ENCODE results near the gene VPS26A. TPM values are rescaled to one million over a fixed set of nuclear protein-coding genes. Genes with fewer than 3 reads are reported as not detected.
"Not testable (repeated sequence)": the region's sequence is repeated elsewhere in the genome, so short reads cannot be mapped to it uniquely, and the experiment has no call there.

VPS26A gene
- total RNA-seq, 2 donors from 2014 or later = 43.7 to 56.9 TPM

DNA sequence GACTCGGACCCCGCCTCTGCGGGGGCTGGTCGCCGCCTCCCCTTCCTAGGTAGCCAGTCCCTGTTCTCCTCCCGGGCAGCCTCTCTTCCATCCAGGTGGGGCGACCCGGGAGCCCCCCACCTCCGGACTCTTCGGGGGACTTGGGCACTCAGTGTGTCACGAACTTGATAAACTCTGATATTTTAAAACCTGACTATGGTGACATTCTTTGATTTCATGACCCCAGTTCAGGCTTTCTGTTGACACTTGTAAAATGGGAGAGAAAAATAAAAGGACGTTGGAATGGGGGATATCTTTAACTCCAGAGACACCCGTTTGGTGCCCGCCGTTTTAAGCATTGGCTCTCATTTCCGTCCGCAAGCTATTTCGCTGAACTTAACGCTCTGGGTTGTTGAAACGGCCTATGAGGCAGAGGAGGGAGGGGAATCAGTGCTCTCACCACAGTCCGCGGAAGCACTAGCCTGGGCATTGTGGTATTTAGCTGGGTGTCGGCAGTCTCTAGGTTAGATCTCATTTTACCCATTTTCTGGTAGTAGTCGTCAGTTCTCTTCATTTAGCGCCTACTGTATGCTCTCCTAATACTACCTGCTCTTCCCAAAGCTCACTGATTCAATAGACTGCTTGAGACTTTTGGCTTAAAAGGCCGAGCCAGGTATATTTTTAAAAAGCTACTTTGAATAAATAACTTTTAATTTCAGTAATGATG, 738 bp downstream of the VPS26A start:
- Mint-ChIP-seq H3K27me3 (no peaks in the 10 kb centered on the region), H3K9me3 (no peaks in the 10 kb centered on the region), H3K4me1 (peaks cover 5% of the 10 kb centered on the region), H3K4me3 (peak overlapping the region; percentile 90), H3K36me3 (ENCODE audit: low read depth) (peaks cover 6% of the 10 kb centered on the region), H3K27ac (peak overlapping the region; percentile 88)
- ATAC-seq (replicated peaks) = peak; percentile 39

DNA sequence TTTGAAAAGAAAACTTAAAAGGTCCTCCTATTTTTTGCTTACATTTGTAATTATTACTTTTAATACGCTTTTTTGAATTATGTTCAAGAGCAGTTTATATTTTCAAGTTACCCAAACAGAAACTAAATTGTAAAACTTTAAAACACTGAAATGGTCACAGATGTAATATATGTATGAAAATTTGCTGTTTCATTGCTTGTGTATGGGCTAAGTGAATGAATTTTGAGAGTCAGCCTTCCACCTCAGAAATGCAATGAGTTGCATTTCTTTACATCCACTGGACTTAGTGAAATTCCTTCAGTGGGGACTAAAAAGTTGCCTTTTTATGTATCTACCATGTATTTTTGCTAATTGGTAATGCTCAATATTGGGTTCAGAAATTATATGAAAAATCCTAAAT, 1.6 kb downstream of the VPS26A start:
- H3K27me3 Mint-ChIP-seq = no peaks in the 10 kb centered on the region
- H3K4me3 Mint-ChIP-seq = peak overlapping the region; percentile 90
- no peak for ATAC-seq (replicated peaks)
- peaks cover 6% of the 10 kb centered on the region for H3K36me3 Mint-ChIP-seq (ENCODE audit: low read depth)
- peaks cover 13% of the 10 kb centered on the region for H3K4me1 Mint-ChIP-seq
- H3K9me3 Mint-ChIP-seq = no peaks in the 10 kb centered on the region
- no peak overlapping the region for H3K27ac Mint-ChIP-seq

DNA sequence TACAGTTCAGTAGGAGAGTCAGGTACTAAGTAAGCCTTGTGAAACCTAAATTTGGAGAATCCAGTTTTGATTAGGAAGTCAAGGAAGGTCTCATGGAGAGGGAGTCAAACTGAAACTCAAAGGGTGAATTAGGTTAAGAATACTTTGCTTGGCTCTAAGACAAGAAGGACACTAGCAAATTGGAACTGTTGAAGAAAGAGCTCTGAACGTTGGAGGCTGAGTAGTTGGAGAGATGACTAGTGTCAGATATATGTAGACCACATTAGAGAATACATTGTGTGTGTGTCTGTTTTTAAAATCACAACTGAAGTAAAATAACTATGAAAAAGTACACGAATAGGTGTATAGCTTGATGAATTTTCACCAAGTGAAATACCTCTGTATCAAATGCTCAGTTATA, 6.3 kb downstream of the VPS26A start:
- ATAC-seq (replicated peaks) = no peak
- Mint-ChIP-seq H3K36me3 (ENCODE audit: low read depth) (peaks cover 30% of the 10 kb centered on the region), H3K9me3 (no peaks in the 10 kb centered on the region), H3K27ac (peak overlapping the region; percentile 8), H3K4me3 (no peak overlapping the region), H3K4me1 (peaks cover 20% of the 10 kb centered on the region), H3K27me3 (no peaks in the 10 kb centered on the region)

DNA sequence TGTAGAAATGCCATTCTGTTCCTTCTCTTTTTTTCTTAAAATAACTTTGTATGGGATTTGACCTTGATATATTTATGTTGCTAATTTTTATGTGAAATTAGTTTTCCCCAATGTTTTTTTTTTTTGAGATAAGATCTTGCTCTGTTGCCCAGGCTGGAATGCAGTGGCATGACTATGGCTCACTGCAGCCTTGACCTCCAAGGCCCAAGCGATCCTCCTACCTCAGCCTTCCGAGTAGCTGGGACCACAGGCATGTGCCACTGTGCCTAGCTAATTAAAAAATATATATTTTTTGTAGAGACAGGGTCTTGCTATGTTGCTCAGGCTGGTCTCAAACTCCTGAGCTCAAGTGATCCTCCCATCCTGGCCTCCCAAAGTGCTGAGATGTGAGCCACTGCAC, 16.0 kb downstream of the VPS26A start:
- no peaks in the 10 kb centered on the region for H3K4me1 Mint-ChIP-seq
- H3K4me3 Mint-ChIP-seq = no peak overlapping the region
- H3K27ac Mint-ChIP-seq = no peak overlapping the region
- no peak for ATAC-seq (replicated peaks)
- H3K36me3 Mint-ChIP-seq (ENCODE audit: low read depth) = peaks cover 46% of the 10 kb centered on the region
- no peaks in the 10 kb centered on the region for H3K27me3 Mint-ChIP-seq
- H3K9me3 Mint-ChIP-seq = no peaks in the 10 kb centered on the region

DNA sequence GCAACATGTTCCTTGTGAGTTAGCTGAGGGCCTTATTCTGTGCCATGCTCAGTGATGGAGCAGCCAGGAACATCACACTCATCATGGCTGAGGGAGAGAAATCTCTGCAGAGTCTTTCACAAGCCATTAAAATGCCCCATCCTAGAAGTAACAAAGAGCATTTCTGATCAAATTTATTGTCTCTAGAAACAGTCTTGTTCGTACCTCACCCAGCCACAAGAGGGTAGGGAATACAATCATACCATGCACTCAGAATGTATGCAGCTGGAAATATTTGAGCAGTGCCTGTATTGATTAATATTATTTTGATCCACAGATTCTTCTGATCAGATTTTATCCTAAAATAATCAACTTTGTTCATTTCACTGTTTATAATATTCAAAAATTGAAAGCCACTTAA, 17.3 kb downstream of the VPS26A start:
- ATAC-seq (replicated peaks) = no peak
- Mint-ChIP-seq H3K4me1 (peaks cover 5% of the 10 kb centered on the region), H3K27me3 (no peaks in the 10 kb centered on the region), H3K4me3 (no peak overlapping the region), H3K9me3 (no peaks in the 10 kb centered on the region), H3K27ac (no peak overlapping the region), H3K36me3 (ENCODE audit: low read depth) (peaks cover 34% of the 10 kb centered on the region)

DNA sequence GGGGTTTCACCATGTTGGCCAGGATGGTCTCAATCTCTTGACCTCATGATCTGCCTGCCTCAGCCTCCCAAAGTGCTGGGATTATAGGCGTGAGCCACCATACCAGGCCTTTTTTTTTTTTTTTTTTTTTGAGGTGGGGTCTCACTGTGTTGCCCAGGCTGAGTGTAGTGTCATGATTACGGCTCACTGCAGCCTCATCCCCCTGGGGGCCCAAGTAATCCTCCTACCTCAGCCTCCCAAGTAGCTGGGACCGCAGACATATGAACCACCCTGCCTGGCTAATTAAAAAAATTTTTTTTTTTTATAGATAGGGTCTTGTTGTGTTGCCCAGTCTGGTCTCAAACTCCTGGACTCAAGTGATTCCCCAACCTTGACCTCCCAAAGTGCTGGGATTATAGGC, 18.1 kb downstream of the VPS26A start:
- not testable (repeated sequence) for H3K9me3 Mint-ChIP-seq; H3K4me1 Mint-ChIP-seq; H3K27ac Mint-ChIP-seq; H3K27me3 Mint-ChIP-seq; ATAC-seq (replicated peaks); H3K4me3 Mint-ChIP-seq
- peaks cover 32% of the 10 kb centered on the region for H3K36me3 Mint-ChIP-seq (ENCODE audit: low read depth)

DNA sequence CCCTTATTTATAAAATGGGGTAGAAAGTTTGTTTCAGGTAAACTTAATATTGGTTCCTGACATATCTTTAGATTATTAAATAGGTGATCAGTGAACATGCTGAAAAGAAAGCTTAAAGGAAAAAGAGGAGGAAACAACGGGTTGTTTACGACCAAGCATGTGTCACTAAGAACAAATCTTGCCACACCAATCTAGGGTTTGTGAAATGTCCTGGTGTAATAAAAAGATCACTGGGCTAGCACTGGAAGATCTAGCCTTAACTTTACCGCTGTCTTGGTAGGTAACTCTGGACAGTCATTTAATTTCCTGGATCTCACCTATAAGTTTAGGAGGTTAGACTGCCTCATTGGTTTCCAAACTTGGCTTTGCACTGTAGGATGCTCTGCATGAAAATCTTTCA, 19.0 kb downstream of the VPS26A start:
- H3K9me3 Mint-ChIP-seq = no peaks in the 10 kb centered on the region
- peaks cover 23% of the 10 kb centered on the region for H3K36me3 Mint-ChIP-seq (ENCODE audit: low read depth)
- no peak overlapping the region for H3K4me3 Mint-ChIP-seq
- no peak for ATAC-seq (replicated peaks)
- peaks cover 10% of the 10 kb centered on the region for H3K4me1 Mint-ChIP-seq
- H3K27ac Mint-ChIP-seq = no peak overlapping the region
- H3K27me3 Mint-ChIP-seq = no peaks in the 10 kb centered on the region

DNA sequence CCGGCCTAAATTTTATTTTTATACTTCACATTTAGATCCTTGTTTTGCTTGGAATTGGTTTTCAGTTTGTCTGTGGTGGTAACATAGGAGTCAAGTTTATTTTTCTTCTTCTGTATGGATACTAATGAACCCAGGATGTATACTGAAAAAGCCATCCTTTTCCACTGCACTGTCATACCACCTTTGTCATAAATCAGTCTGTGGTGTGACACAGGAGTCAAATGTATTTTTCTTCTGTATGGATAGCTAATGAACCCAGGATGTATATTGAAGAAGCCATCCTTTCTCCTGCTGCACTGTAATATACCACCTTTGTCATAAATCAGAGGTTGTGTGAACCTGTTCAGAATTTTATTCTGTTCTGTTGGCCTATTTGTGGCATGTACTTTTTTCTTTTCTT, 21.4 kb downstream of the VPS26A start:
- ATAC-seq (replicated peaks) = no peak
- Mint-ChIP-seq H3K9me3 (no peaks in the 10 kb centered on the region), H3K4me1 (peaks cover 18% of the 10 kb centered on the region), H3K36me3 (ENCODE audit: low read depth) (peaks cover 18% of the 10 kb centered on the region), H3K27me3 (no peaks in the 10 kb centered on the region), H3K27ac (no peak overlapping the region), H3K4me3 (no peak overlapping the region)

DNA sequence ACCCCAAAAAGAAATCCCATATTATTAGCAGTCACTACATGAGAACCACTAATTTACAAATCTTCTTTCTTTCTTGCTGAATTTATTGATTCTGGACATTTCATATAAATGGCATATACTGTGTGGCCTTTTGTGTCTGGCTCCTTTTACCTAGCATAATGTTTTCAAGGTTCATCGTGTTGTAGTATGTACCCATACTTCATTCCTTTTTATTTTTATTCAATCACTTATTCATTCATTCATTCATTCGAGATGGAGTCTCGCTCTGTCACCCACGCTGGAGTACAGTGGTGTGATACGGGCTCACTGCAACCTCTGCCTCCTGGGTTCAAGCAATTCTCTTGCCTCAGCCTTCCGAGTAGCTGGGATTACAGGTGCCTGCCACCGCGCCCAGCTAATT, 21.9 kb downstream of the VPS26A start:
- no peak overlapping the region for H3K27ac Mint-ChIP-seq
- H3K27me3 Mint-ChIP-seq = no peaks in the 10 kb centered on the region
- H3K4me3 Mint-ChIP-seq = no peak overlapping the region
- no peaks in the 10 kb centered on the region for H3K9me3 Mint-ChIP-seq
- peaks cover 18% of the 10 kb centered on the region for H3K4me1 Mint-ChIP-seq
- H3K36me3 Mint-ChIP-seq (ENCODE audit: low read depth) = peaks cover 23% of the 10 kb centered on the region
- ATAC-seq (replicated peaks) = no peak

DNA sequence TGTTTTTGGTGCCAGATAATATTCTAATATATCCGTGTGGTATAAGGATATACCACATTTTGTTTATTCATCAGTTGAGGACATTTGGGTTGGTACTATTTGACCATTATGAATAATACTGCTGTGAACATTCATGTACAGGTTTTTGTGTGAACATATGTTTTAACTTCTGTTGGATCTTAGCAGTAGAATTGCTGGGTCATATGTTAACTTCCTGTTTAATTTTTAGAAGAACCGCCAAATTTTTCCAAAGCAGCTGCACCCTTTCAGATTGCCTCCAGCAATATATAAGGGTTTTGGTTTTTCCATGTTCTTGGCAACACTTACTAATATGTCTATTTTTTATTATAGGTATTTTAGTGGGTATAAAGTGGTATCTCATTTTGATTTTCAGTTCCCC, 22.8 kb downstream of the VPS26A start:
- Mint-ChIP-seq H3K27me3 (no peaks in the 10 kb centered on the region), H3K4me1 (peaks cover 18% of the 10 kb centered on the region), H3K27ac (no peak overlapping the region), H3K9me3 (no peaks in the 10 kb centered on the region), H3K4me3 (no peak overlapping the region), H3K36me3 (ENCODE audit: low read depth) (peaks cover 23% of the 10 kb centered on the region)
- no peak for ATAC-seq (replicated peaks)

DNA sequence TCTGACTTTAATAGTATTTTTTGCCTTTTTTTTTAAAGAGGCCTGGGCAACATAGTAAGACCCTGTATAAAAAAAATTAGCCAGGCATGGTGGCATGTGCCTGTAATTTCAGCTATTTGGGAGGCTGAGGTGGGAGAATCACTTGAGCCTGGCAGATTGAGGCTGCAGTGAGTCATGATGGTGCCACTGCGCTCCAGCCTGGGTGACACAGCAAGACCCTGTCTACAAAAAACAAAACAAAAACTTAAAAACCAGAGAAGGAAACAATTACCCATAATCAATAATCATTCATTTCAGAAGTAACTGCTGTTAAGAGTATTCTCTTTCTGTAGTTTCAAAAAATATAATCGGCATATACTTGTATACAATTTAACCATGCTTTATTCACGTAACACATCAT, 28.0 kb downstream of the VPS26A start:
- no peaks in the 10 kb centered on the region for H3K27me3 Mint-ChIP-seq
- H3K4me1 Mint-ChIP-seq = peaks cover 8% of the 10 kb centered on the region
- H3K36me3 Mint-ChIP-seq (ENCODE audit: low read depth) = peaks cover 26% of the 10 kb centered on the region
- no peak overlapping the region for H3K4me3 Mint-ChIP-seq
- H3K27ac Mint-ChIP-seq = no peak overlapping the region
- no peak for ATAC-seq (replicated peaks)
- no peaks in the 10 kb centered on the region for H3K9me3 Mint-ChIP-seq

DNA sequence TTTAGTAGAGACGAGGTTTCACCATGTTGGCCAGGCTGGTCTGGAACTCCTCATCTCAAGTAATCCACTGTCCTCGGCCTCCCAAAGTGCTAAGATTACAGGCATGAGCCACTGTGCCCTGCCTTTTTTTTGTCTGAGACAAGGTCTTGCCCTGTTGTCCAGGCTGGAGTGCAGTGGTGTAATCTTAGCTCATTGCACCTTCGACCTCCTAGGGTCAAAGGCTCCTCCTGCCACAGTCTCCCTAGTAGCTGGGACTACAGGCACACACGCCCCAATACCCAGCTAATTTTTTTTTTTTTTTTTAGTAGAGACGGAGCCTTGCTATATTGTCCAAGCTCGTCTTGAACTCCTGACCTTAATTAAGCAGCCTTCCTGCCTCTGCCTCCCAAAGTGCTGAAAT, 29.2 kb downstream of the VPS26A start:
- Mint-ChIP-seq H3K27me3 (no peaks in the 10 kb centered on the region), H3K9me3 (no peaks in the 10 kb centered on the region), H3K36me3 (ENCODE audit: low read depth) (peaks cover 37% of the 10 kb centered on the region), H3K27ac (no peak overlapping the region), H3K4me1 (peaks cover 8% of the 10 kb centered on the region), H3K4me3 (no peak overlapping the region)
- no peak for ATAC-seq (replicated peaks)

DNA sequence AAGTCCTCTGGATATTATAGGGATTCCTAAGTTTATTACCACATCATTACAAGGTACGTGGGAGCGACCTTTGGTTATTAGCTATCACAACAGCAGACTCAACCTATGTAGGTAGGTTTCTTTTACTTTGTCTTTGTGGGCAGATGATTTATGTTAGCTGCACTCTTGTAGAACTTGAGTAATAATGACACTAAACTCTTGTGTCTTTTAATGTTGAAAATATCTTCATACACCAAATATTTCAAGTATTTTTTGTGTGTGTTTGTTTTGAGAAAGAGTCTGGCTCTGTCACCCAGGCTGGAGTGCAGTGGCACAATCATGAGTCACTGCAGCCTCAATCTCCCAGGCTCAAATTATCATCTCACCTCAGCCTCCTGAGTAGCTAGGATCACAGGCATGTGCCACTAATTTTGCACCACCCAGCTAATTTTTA, 36.8 kb downstream of the VPS26A start:
- H3K9me3 Mint-ChIP-seq = no peaks in the 10 kb centered on the region
- ATAC-seq (replicated peaks) = no peak
- peaks cover 78% of the 10 kb centered on the region for H3K36me3 Mint-ChIP-seq (ENCODE audit: low read depth)
- H3K4me1 Mint-ChIP-seq = no peaks in the 10 kb centered on the region
- H3K4me3 Mint-ChIP-seq = no peak overlapping the region
- no peaks in the 10 kb centered on the region for H3K27me3 Mint-ChIP-seq
- no peak overlapping the region for H3K27ac Mint-ChIP-seq

DNA sequence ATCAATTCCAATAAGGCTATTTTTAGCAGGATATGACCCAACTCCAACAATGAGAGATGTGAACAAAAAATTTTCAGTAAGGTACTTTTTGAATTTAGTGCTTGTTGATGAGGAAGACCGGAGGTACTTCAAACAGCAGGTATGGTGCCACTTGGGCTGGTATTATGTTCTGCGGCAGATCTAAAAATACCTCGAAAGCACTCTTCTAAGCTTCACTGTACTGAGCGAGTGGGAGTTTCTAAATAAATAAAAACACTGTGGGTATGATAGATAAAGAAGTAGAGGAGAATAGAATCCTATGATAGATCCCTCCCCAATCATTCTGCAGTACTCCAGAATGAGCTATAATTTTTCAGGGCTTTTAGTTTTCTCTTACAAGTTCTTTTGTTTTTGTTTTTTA, 44.5 kb downstream of the VPS26A start:
- Mint-ChIP-seq H3K36me3 (ENCODE audit: low read depth) (peaks cover 90% of the 10 kb centered on the region), H3K27ac (no peak overlapping the region), H3K4me3 (no peak overlapping the region), H3K4me1 (no peaks in the 10 kb centered on the region), H3K9me3 (no peaks in the 10 kb centered on the region), H3K27me3 (no peaks in the 10 kb centered on the region)
- ATAC-seq (replicated peaks) = no peak

DNA sequence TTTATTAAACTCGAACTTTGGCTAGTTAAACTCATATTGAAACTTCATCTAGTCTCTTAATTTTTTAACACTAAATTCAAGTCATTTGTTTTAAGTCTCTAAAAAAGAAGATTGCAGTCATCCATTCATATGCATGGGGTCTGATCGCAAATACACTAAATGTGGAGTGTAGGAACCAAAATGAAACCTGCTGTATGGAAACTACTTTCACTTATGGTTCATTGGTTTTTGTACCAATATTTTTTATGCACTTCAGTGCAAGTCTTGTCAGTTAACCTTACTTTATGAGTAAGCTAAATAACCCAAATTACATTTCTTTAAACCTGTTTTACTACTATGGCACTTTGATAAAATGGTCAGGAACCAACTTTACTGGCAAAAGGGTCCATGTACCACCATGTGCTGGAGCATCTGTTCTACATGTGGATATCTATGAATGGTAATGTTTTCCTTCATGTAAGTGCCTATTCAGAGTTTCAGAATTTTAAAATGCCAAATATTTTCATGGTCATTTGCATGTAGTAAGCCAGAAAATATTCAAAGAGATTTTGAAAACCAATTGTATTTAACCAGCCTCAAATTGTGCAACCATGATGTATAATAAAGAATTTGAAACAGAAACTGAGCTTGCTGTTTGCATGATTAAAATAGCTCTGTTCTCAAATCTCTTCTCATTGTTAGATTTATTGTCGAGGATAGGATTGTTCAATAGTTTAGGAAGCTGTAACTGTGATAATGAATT, 48.4 kb downstream of the VPS26A start:
- Mint-ChIP-seq H3K27me3 (no peaks in the 10 kb centered on the region), H3K36me3 (ENCODE audit: low read depth) (peaks cover 58% of the 10 kb centered on the region), H3K27ac (no peak overlapping the region), H3K4me1 (no peaks in the 10 kb centered on the region), H3K9me3 (no peaks in the 10 kb centered on the region), H3K4me3 (no peak overlapping the region)
- ATAC-seq (replicated peaks) = no peak
